ENCODE data around the gene MVK. TPM values are rescaled to one million over a fixed set of nuclear protein-coding genes. Genes with fewer than 3 reads are reported as not detected.

Gene MVK
- total and polyA plus RNA-seq, 2 experiments from 2014 or later: 6.7 to 11.8 TPM

DNA sequence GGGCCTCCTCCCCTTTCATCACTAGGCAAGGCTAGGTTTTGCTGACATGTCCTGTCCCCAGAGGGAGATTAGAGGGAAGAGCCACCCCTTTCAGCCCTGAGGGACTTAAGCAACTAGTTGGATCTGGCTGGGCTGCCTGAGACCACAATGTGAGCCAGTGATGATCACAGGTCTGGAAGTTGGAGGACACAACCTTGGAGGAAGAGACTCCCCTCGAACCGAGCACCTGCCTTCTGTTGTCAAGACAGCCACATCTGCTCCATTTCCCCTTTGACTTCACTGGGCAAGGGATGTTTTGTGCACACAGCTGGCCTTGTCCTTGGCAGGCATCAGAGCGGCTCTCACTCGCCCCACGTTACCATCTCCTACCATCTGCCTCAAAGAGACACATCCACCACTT, 31.4 kb downstream of the MVK start:
- no peak overlapping the region for H3K27ac ChIP-seq
- no peak overlapping the region for H3K9ac ChIP-seq
- H3K27me3 ChIP-seq (replicated peaks; ENCODE audit: insufficient read depth): no peaks in the 10 kb centered on the region
- no peaks in the 10 kb centered on the region for H3K9me3 ChIP-seq (ENCODE audit: low read depth)
- H3K9me2 ChIP-seq (ENCODE audit: insufficient read depth): no peaks in the 10 kb centered on the region
- no peak overlapping the region for H3K4me2 ChIP-seq (ENCODE audit: unreplicated experiment)
- H2AFZ ChIP-seq: no peak overlapping the region
- H3K4me1 ChIP-seq (ENCODE audit: insufficient read depth): no peaks in the 10 kb centered on the region
- no peak overlapping the region for H3K4me3 ChIP-seq
- H3K36me3 ChIP-seq (ENCODE audit: low read depth): no peaks in the 10 kb centered on the region
- no peak for TF ChIP-seq EZH2 (IDR thresholded peaks at IDR 0.05; ENCODE audit: insufficient read depth, poor library complexity, severe bottlenecking)
- no peak for TF ChIP-seq EZH2phosphoT487 (IDR thresholded peaks at IDR 0.05; ENCODE audit: insufficient read depth, low read depth)
- no peaks in the 10 kb centered on the region for H3F3A ChIP-seq (ENCODE audit: insufficient read depth)
- no peaks in the 10 kb centered on the region for H3K79me2 ChIP-seq (ENCODE audit: insufficient read depth)
- 72 to 76% methylated on average over 5 of the region's 5 CpGs for WGBS, 2 experiments (ENCODE audit: low coverage in 1 of 2, low lambda C conversion rate in 2 of 2, missing lambda C conversion rate in 2 of 2)
- in situ Hi-C loops (cut with MboI): loop anchor here (10.0 kb wide), 1 partner anchor 170 kb away; no protein-coding TSS in a partner anchor
- DNase-seq: no peak
- H4K20me1 ChIP-seq (ENCODE audit: insufficient read depth): no peaks in the 10 kb centered on the region

DNA sequence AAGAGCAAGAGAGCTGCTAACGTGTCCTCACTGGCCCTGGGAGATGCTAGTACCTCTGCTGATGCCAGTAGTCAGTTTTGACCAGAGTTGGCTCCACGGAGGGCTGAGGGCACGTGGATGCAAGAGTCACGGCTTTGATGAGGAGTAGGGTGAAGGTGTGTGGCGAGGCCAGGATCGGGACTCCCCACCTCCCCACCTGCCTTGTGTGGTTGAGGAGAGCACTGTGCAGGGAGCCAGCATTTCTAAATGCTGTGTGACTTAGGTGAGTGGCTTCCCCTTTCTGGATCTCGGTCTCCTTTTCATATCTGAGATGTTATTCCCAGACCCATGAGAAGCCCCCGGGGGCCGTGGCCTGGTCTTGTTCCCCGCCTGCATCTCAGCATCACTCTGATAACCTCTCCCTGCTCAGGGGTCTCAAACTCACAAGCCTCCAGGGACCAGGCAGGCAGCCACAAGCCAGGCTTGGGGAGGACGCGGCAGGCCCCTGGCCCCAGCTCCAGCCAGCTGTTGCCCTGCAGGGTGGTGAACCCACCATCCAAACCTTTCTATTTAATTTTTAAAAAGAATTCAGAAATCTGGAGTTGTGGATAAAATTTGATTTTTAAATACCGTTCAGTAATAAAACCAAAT, 32.1 kb downstream of the MVK start:
- no peak for DNase-seq
- Histone ChIP-seq H3K27me3 (replicated peaks; ENCODE audit: insufficient read depth) (no peaks in the 10 kb centered on the region), H4K20me1 (ENCODE audit: insufficient read depth) (no peaks in the 10 kb centered on the region), H2AFZ (no peak overlapping the region), H3K36me3 (ENCODE audit: low read depth) (no peaks in the 10 kb centered on the region), H3F3A (ENCODE audit: insufficient read depth) (no peaks in the 10 kb centered on the region), H3K27ac (no peak overlapping the region), H3K9me2 (ENCODE audit: insufficient read depth) (no peaks in the 10 kb centered on the region), H3K4me1 (ENCODE audit: insufficient read depth) (no peaks in the 10 kb centered on the region), H3K9me3 (ENCODE audit: low read depth) (no peaks in the 10 kb centered on the region), H3K4me3 (no peak overlapping the region), H3K79me2 (ENCODE audit: insufficient read depth) (no peaks in the 10 kb centered on the region), H3K9ac (no peak overlapping the region), H3K4me2 (ENCODE audit: unreplicated experiment) (no peak overlapping the region)
- 67 to 72% methylated on average over 13 of the region's 13 CpGs for WGBS, 2 experiments (ENCODE audit: low coverage in 1 of 2, low lambda C conversion rate in 2 of 2, missing lambda C conversion rate in 2 of 2)
- in situ Hi-C loops (cut with MboI): loop anchor here (10.0 kb wide), 1 partner anchor 169 kb away; no protein-coding TSS in a partner anchor
- TF ChIP-seq EZH2phosphoT487 (IDR thresholded peaks at IDR 0.05; ENCODE audit: insufficient read depth, low read depth) (no peak), EZH2 (IDR thresholded peaks at IDR 0.05; ENCODE audit: insufficient read depth, poor library complexity, severe bottlenecking) (no peak)

DNA sequence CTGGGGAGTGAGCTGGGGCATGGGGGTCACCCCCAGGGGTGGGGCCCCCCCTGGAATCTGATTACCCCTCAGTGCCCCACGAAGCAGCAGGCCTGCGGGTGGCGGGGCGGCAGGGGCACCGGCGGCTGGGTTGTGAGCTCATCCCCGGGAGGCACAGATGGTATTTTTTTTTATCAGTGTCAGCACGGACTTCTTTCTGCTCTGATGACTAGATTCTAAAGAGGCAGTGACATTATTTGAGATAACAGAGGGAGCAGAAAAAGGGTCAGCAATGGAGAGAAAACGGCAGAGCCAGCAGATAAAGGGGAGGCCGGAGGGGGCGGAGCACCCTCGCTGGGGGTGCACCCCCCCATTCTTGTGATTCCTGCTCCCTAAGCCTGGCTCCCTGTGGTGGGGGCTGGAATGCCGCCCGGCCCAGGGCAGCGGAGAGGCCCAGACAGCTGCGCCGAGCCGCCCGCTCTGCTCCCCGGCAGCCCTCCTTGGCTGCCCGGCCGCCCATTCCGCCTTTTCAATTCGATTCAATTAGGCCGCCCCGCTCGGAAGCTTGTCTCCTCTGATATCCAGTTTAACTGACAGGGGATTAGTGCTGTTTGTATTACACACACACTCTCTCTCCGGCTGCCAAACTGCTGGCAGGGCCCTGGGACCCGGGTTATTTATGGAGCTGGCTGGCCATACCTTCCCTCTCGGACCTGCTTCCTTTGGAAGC, 32.9 kb downstream of the MVK start:
- Histone ChIP-seq H3K79me2 (ENCODE audit: insufficient read depth) (no peaks in the 10 kb centered on the region), H2AFZ (no peak overlapping the region), H3K4me1 (ENCODE audit: insufficient read depth) (no peaks in the 10 kb centered on the region), H3K27ac (no peak overlapping the region), H3K9me2 (ENCODE audit: insufficient read depth) (no peaks in the 10 kb centered on the region), H3K4me3 (no peak overlapping the region), H4K20me1 (ENCODE audit: insufficient read depth) (no peaks in the 10 kb centered on the region), H3K36me3 (ENCODE audit: low read depth) (no peaks in the 10 kb centered on the region), H3K27me3 (replicated peaks; ENCODE audit: insufficient read depth) (no peaks in the 10 kb centered on the region), H3K4me2 (ENCODE audit: unreplicated experiment) (no peak overlapping the region), H3F3A (ENCODE audit: insufficient read depth) (no peaks in the 10 kb centered on the region), H3K9ac (no peak overlapping the region), H3K9me3 (ENCODE audit: low read depth) (no peaks in the 10 kb centered on the region)
- no peak for DNase-seq
- TF ChIP-seq EZH2 (IDR thresholded peaks at IDR 0.05; ENCODE audit: insufficient read depth, poor library complexity, severe bottlenecking): no peak
- TF ChIP-seq EZH2phosphoT487 (IDR thresholded peaks at IDR 0.05; ENCODE audit: insufficient read depth, low read depth): no peak
- in situ Hi-C loops (cut with MboI): loop anchor here (10.0 kb wide), 1 partner anchor 168 kb away; no protein-coding TSS in a partner anchor
- WGBS, 2 experiments (ENCODE audit: low coverage in 1 of 2, low lambda C conversion rate in 2 of 2, missing lambda C conversion rate in 2 of 2): 64% methylated on average over 30 of the region's 30 CpGs

DNA sequence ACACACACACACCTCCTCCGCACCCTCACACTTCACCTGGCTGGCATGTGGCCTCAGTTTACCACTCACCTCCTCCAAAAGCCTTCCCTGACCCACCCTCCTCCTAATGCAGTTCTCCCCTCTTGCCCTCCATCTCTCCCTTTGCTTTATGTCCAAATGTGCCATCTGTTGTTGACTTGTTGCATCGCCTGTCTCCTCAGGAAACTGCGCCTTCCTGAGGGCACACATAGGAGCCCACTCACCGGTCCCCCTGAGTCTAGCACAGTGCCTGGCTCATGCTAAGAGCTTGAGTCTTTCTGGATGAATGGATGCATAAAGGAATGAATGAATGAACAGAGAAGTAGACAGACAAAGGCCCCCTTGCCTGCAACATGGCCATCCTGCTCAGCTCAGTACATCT, 34.0 kb downstream of the MVK start:
- Histone ChIP-seq H3K4me3 (no peak overlapping the region), H3K79me2 (ENCODE audit: insufficient read depth) (no peaks in the 10 kb centered on the region), H3K36me3 (ENCODE audit: low read depth) (no peaks in the 10 kb centered on the region), H2AFZ (no peak overlapping the region), H3K4me1 (ENCODE audit: insufficient read depth) (no peaks in the 10 kb centered on the region), H3K9me2 (ENCODE audit: insufficient read depth) (no peaks in the 10 kb centered on the region), H3K9ac (no peak overlapping the region), H3K4me2 (ENCODE audit: unreplicated experiment) (no peak overlapping the region), H3K27me3 (replicated peaks; ENCODE audit: insufficient read depth) (peaks cover 2% of the 10 kb centered on the region; the same call in 1 of the 2 replicates), H4K20me1 (ENCODE audit: insufficient read depth) (no peaks in the 10 kb centered on the region), H3K9me3 (ENCODE audit: low read depth) (no peaks in the 10 kb centered on the region), H3F3A (ENCODE audit: insufficient read depth) (no peaks in the 10 kb centered on the region), H3K27ac (no peak overlapping the region)
- in situ Hi-C loops (cut with MboI): loop anchor here (10.0 kb wide), 1 partner anchor 167 kb away; no protein-coding TSS in a partner anchor
- 72 to 86% methylated on average over 3 to 4 of the region's 4 CpGs for WGBS, 2 experiments (ENCODE audit: low coverage in 1 of 2, low lambda C conversion rate in 2 of 2, missing lambda C conversion rate in 2 of 2)
- DNase-seq: no peak
- no peak for TF ChIP-seq EZH2phosphoT487 (IDR thresholded peaks at IDR 0.05; ENCODE audit: insufficient read depth, low read depth)
- no peak for TF ChIP-seq EZH2 (IDR thresholded peaks at IDR 0.05; ENCODE audit: insufficient read depth, poor library complexity, severe bottlenecking)

Data from GM23248 (cell line).